GM19395 (cell line): ENCODE measurements around the gene BATF3.

Source experiments
- ATAC-seq: cut with Tn5 transposase; IDR thresholded peaks from one replicate; pipeline ENCODE4 v1.9.1; 2021; ENCODE audit warnings: mild to moderate bottlenecking, moderate library complexity; ENCODE audit not compliant: unreplicated experiment

The BATF3 gene

DNA sequence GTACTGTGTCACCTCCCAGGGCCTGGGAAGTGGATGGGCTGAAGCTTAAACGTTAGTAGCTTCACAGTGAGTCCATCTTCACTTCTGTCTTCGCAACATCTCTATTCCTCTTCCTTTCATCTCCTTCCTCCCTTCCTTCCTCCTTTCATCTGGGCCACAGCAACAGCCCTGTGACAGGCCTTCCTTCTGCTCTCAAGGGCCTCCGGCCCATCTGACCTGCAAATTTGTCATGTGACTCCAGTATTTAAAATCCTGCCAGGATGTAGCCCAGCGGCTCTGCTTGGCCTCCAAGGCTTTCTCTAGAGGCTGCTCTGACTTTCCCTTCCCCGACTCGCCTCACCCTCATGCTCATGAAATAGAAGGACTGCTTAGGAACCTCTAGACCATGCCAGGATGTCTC, 10.9 kb upstream of the BATF3 start:
- ATAC-seq: no peak

DNA sequence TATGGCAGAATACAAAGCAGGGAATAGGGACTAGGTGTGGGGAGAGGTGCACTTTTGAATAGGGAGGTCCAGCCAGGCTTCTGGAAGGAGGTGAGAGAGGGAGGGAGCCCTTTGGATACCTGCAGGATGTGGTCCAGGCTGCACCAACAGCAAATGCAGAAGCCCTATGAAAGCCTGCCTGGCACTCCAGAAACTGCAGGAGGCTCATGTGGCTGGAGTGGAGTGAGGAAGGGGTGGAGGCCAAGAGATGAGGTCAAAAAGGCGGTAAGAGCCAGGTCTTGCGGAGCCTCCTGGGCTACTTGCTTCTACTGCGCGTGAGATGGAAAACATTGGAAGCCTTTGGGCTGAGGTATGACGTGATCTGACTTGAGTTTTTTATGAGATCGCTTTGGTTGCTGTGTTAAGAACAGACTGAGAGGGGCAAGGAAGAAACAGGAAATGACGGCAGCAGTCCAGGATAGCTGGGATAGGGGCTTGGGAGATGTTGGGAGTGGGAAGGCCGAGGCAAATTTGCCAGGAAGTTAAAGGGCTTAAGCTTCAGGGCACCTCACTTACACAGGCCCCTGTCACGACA, 4.4 kb upstream of the BATF3 start:
- ATAC-seq: no peak

DNA sequence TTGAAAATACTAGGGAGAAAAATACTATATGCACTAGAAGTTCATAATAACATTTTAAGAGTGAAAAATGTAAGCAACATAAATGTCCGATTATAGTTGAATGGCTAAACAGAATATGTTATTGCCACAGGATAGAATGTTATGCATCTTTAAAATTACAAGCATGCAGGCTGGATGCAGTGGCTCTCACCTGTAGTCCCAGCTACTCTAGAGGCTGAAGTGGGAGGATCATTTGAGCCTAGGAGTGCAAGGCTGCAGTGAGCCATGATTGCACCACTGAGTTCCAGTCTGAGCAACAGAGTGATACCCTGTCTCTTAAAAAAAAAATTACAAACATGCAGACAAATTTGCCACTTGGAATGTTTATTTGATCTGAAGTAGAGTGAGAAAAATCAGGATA, 3.0 kb upstream of the BATF3 start:
- ATAC-seq: no peak

DNA sequence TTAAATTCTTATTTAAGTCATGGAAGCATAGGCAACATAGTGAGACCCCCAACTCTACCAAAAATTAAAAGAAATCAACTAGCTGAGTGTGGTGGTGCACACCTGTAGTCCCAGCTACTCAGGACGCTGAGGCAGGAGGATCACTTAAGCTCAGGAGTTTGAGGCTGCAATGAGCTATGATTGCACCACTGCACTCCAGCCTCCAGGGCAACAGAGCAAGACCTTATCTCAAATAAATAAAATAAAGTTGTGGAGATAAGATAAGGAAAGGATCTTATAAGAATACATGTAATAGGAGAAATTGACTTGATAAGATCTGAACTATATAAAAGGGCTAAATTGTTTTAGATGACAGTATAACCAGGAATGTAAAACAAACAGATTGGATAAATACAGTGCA, 2.3 kb upstream of the BATF3 start:
- ATAC-seq: no peak

DNA sequence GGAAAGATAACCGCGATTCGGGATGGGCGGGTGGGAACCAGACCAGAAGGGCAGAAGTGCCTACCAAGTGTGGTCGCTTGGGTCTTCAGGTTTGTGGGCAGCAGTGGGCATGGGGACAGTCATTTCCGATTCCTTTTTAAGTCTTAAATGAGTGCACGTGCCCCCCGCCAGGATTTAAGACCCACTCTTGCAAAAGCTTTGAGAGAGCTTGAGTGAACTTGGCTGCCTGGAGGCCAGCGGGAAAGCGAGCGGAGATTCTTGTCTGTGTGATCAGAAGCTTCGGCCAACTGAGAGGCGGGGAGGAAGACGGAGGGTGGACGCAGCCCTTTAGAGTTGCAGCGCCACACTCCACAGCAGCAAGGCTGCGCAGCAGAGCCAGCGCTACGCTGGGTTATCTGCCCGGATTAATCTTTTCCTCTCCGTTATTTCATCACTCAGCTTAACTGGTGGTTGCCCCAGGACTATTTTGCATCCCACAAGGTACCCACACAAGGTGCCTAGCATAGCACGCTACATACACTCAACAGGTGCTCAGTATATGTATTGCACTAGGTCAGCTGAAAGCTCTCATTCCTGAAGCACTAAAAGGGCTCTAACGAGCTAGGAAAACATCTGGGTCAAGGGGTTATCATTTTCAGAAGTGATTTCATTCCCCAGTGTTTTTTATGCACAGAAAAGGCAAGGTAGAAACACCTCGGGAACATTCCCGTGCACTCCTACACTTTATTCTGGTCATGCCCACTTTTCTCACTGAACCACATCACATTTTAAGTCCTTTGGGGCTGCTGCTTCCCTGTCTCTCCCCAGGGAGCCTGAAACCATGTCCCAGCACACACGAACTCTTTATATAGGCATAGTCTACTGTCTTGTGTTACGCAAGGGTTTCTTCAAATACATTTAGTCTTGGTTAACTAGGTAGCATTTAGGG, 1.5 kb upstream of the BATF3 start:
- ATAC-seq: peak; percentile 35

DNA sequence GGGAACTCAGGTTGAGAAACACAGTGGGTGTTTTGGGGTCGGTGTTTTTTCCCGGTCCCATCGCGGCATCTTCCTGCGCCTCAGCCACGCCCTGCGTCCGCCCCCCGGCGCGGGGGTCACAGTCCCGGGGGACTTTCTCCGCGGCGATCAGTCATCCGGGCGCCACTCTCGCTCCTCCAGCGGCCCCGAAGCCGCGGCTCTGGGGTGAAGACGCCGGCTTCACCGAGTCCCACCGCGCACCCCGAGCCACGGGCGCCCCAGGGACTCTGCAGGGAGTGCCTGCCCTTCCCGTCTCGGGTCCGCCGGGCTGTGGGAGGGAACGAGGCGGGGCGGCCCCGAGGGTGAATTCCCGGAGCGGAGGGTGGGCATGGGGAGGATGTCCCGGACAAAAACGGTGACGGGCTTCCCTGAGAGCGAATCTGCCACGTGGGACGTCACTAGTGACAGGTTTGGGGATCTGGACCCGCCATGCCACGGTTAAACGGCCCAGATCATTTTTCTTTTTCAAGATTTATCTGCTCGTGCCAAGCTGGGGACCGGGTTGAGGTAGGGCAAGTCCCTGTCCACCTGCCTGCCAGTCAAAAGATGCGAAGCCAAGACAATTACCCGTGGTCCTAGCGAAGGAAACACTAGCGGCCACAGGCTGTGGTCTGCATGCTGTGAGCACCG, 717 bp upstream of the BATF3 start:
- peak; percentile 29 for ATAC-seq

DNA sequence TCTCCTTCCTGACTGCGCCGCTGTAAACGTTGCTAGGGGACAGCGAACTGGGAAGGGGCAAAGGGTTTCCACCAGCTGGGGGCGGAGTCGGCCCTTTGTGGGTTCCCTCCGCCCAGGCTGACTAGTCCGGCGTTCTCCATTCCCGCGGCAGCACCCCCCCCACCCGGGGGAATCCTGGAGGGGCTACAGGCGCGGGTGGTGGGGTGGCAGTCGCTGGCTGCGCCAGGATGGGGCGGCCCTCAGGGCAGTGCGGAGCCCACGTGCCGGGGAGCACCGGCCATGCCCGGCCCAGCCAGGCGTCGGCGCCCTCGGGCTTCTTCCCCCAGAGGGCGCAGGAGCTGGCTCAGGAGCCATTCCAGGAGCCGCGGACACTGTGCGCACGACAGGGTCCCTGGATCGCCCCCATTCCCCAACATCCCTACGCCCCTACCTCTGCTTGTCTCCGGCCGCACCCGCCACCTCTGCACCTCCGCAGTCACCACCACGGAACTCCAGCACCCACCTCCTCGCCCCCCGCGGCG, 476 bp downstream of the BATF3 start:
- ATAC-seq: peak; percentile 51

DNA sequence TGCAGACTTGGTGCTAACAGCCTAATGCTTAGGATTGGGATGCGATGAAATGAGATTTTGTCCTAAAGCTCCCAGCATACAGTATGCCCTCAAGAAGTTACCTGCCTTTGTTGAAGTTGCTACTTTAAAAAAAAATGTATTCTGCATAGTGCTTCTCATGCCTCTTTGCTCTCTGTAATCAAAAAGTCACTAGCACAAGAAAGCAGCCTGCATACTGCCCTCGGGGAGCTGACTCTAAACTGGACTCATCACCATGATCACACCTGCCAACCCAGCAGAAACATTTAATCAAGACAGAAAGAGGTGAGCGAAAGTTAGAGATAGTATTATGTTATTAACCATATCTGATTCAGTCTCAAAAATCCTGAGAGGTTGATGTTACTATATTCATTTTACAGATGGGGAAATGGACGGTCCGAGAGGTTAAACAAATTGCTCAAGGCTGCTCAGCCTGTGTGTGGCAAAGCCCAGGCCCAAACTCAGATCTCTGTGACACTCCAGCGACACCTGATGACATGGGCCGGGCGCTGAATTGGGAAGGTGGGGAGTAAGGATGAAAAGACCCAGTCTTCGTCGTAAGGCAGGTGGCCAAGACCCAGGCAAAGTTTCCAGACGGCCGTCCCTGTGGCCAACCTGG, 1.1 kb downstream of the BATF3 start:
- peak; percentile 18 for ATAC-seq

DNA sequence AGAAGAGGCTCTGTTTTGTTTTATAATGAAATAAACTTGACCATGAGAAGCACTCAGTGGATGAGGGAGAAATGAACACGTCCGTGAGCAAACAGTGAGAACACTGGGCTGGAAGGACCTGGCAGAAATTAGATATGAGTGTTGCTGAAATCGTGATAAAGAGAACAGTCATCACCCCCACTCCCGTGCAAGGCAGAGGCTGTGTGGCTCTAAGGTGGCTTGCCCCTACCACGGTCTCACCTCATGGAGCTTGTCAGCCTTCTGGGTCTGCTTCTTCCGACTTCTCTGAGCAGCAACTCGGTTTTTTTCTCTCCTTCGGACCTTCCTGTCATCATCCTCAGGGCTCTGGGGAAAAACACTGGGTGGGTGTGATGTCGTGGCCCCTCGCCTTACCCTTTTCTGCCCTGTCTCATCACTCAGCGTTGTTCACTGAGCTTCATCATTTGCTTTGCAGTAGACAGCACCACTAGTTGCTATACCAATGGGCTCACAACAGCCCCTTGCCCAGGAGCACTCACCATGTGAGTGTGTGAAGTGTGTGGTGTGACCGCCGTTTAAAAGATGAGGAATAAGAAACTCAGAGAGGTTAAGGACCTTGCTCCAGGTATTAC, 2.8 kb downstream of the BATF3 start:
- no peak for ATAC-seq

DNA sequence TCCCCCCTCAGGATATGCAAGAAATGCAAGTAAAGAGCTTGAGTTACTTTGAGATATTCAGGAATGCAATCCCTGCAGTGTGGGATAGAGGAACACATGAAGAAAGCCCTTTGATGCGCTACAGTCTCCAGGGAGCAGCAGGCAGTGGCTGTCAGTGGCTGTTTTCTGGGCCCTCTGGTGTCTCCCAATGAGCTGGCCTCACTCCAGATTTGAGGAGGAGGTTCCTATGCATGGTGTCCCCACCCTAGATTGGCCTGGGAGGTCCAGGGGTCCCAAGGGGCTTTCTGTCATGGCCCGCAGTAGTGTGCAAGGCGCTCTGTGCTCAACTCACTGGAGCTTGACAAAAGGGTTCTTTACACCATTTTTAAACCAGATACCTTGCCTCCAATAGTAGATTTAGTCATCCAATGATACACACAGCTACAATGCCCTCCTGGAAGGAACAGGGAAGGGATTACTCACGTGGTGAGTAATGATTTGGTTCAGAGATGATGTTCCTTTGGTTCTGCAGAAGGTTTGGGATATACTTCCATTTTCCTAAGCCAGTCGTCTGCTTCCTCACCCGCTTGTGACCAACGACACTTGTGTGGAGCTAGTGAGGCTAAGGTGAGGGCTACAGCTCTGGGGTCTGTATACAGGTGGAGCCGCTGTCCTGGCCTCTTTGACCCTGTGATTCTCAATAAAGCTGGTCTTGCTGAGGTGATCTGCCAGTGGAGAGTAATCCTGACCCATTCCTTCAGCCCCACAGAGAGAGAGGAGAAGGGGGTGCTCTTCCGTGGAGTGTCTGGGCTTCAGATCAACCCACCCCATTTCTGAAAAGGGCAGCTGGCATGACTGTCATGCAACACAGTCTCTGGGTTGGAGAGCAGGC, 6.6 kb downstream of the BATF3 start:
- ATAC-seq: no peak

DNA sequence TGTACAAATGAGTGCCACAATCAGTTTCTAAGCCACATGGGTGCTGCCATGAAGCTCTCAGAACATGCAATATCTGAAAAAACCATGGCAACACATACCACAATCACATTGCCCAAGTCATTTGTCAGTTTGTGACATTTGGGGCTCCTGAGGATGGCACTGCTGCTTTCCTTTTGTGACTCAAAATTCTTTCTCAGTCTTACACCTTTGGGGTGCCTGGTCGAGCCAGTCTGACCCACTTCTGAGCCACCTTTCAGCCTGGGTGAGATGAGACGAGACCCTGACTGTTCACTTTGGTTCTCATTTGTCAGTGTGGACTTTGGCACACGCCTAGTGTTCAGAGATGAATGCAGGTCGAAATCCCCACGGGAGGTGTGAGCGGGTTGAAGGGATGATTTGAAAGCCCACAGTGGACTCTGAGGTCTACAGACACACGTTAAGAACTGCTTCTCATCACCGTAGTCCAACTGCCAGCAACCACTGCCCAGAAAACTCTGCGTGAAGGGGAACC, 8.0 kb downstream of the BATF3 start:
- ATAC-seq: no peak

DNA sequence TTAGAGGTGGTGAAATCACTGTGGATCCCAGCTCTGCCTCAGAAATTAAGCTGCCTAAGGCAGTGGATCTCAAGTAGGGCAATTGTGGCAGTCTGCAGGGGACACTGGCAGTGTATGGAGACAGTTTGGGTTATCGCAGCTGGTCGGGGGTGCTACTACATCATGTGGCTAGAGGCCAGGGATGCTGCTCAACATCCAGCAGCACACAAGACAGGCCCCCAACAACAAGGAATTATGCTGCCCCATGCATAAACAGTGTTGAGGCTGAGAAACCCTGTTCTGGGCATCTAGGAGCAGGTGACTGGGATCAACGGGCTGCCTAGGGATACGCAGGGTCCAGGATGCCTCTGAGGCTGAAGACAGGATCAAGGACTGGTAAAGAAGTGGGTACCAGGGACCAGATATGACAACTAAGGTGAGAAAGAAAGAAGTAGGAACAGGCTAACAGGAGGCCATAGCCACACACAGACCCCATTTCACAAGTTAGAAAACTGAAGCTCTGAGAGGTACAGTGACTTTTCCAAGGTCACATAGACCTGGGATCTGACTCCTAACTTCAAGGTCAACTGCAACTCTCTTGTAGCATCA, 8.7 kb downstream of the BATF3 start:
- ATAC-seq: no peak

DNA sequence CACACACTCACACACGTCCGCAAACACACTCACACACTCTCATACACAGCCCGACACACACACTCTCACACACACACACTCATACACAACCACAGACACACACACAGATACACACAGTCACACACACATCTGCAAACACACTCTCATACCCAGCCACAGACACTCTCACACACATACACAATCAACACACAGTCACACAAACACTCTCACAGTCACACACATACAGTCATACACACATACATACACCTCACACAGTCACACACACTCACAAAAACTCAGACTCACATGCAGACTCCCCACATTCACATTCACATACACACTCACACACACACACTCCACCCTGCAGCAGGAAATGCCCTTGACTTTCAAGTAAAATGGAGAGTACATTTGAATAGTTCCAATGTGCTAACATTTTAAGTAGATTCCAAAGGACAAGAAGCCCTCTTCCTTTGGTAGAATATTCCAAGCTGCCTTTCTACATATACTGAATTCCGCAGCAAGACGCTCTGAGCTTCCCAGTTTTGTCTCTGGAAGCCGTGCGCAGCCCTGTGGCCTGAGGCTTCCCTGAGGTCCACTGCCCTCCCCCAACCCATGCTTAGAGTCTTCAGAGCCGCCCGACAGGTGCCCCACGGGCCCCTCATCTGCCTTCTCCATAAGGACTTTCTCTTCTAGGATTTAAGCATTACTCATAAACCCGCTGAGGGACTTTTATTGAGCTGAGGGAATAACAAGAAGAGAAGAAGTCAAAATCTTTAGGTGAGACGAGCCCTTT, 9.7 kb downstream of the BATF3 start:
- ATAC-seq: no peak

DNA sequence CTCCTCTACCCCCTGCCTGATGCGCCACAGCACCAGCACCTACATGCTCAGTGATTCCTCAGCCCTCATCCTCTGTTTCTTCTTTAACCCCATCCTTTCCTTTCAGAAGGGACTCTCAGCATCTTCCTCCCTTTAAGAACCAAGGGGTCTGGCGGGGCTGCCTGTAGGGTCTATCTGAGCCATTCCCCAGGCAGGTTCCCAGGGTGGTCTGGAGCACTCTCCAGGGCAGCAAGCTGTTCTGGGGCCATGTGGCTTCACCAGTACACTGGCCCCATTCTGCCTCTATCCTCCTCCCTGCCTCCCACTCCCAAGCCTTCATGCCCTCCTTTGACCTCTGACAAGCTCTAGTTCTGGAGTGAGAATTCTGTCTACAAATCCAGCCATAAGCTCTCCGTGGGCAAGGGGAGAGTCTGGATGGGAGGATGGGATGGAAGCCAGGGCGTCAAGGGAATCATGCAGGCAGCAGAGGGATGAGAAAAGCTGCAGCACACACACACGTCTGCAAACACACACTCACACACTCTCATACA, 10.4 kb downstream of the BATF3 start:
- no peak for ATAC-seq

DNA sequence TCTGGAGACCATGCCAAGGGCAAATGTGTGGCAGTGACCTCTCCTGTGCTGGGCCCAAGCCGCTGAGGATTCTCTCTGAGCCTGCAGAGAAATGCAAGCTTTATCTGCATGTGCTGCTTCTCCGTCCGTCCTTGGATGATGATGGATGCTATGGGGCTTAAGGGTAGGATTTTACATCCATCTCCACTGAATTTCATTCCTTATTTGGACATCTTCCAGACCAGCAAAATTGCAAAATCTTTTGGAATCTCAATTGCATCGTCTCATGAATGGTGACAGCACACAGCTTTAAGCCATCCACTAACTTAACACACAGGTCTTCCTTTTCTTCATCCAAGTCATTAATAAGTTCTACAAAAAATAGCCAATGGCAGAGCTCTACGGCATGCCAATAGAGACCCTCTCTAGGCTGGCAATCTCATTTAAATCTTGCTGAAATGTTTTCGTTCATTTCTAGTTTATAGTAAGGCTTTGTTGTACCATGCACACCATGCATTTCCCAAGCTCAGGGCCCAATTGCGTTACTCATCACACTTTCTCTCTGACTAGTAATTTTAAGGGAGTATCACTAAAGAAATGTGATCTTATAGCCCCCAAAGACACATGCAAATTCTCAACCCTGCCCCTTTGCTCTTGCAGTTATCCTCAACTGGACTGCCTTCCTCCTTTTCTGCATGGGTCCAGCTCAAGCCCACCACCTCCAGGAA, 11.1 kb downstream of the BATF3 start:
- ATAC-seq: no peak

DNA sequence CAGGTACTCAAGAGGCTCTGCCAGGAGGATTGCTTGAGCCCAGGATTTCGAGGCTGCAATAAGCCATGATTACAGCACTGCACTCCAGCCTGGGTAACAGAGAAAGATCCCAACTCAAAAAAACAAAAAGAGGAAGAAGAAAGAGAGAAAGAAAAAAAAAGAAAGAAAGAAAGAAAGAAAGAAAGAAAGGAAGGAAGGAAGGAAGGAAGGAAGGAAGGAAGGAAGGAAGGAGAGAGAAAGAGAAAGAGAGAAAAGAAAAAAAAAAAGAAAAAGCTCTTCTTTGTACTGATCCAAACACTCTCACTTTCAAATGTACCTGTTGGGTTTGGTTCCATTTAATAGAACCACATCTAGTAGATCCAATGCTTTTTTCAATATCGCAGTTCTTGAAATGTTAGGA, 11.8 kb downstream of the BATF3 start:
- no peak for ATAC-seq

DNA sequence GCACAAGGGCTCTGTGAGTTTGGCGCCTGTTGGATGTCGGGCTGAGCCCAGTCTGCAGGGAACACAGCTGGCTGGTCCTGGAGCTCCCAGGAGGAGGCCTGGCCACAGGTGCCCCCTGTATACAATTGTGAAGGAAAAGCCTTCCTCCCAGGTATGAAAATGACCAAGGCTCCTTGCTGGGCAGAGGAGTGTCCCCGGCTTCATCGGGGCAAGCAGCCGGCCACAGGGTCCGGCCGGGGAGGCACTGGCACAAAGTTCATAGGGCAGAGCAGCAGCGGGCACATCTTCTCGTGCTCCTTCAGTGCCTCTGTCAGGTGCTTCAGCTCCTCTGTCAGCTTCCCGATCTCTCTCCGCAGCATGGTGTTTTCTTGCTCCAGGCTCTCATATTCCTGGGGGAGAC, 13.0 kb downstream of the BATF3 start:
- no peak for ATAC-seq

DNA sequence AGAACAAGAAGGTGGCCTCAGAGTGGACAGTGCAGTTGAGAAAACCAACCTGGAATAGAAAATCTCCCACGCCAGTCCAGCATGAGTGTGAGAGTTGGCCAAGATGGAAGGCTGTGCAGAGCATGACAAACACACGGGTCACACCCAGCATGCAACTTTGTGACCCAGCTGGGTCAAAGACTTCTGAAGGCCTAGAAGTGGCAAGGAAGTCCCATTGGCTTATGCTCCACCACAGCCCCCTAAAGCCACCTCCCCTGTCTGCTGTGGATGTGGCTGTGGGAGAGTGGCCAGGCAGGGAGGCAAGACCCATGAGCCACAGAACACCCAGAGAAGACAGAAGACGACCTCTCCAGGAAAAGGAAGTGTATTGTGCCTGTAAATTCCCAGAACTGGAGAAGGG, 13.6 kb downstream of the BATF3 start:
- ATAC-seq: no peak
